Activated CD8-positive, alpha-beta memory T cell treated with anti-CD3 and anti-CD28 coated beads, Interleukin-2, amount 10 ng/mL, durations not matched to agents 7 days and 5 days (primary cell): Measurements from ENCODE around the gene SLC2A13. TPM values are rescaled to one million over a fixed set of nuclear protein-coding genes. Genes with fewer than 3 reads are reported as not detected.

Experiments used
- ATAC-seq: fragments of 150-1000 bp; cut with Tn5 transposase; one replicate; pipeline ENCODE4 v1.10.0; 2021; ENCODE audit warnings: moderate library complexity
- CTCF ChIA-PET: fragments of 350-600 bp; sonication (Branson Sonifier 250); formaldehyde crosslinking; loops from one replicate; lab custom pipeline; 2021; ENCODE audit warnings: antibody characterized with exemption; lab: Charles Lee
- DNase-seq: peaks from one replicate; pipeline ENCODE4 v3.0.0-alpha.2; 2020
- H3K27ac Mint-ChIP-seq: one replicate; pipeline ENCODE4 v1.8.0; 2021; ENCODE audit warnings: mild to moderate bottlenecking, mixed read lengths
- H3K27me3 Mint-ChIP-seq: one replicate; pipeline ENCODE4 v1.8.0; 2021; ENCODE audit warnings: mixed read lengths
- H3K36me3 Mint-ChIP-seq: one replicate; pipeline ENCODE4 v1.8.0; 2021; ENCODE audit warnings: mild to moderate bottlenecking, mixed read lengths
- H3K4me1 Mint-ChIP-seq: one replicate; pipeline ENCODE4 v1.8.0; 2021; ENCODE audit warnings: mixed read lengths
- H3K4me3 Mint-ChIP-seq: one replicate; pipeline ENCODE4 v1.8.0; 2021; ENCODE audit warnings: mild to moderate bottlenecking, moderate library complexity, mixed read lengths
- H3K9me3 Mint-ChIP-seq: one replicate; pipeline ENCODE4 v1.8.0; 2022; ENCODE audit warnings: low read depth, mixed read lengths
- total RNA-seq, 2 experiments: library from RNA; stranded (reverse); gene quantifications; one replicate each; pipeline ENCODE4 v1.2.3, GENCODE V29; 2021

SLC2A13 gene
- 1 to 10 TPM; 7.8 to 8.0 TPM for total RNA-seq

DNA sequence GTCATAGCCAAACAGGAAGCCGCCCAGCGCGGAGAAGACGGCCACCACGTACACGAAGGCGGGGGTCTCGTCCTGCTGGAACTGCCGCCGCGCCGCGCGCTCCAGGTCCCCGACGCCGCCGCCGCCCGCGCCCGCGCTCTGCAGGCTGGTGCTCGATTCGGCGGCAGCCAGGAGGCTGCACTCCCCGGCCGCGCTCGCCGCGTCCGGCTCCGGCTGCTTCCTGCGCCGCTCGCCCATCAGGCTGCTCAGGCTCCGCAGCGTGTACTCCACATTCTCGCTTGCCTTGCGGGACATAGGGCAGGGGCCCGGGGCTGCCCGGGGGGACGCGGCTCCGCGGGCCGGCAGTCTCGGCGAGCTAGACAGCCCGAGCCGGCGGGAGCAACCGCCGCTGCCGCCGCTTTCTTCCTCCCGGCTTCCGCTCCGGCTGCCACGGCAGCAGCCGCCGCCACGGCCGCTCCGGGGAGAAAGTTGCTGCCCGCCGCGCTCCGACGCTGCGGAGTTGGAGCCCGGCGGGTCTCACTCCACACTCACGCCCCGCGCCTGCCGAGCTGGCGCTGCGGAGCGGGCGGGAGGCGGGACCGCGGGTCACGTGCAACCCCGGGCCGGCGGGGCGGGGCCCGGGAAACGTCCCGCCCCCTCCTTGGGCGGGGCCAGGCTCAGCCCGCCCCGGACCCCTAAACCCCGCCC lies at the start of gene SLC2A13:
Gene SLC2A13, minus strand, starts transcription at position 567 of the 687 bp plus-strand sequence. Its CDS starts 273 bp downstream, at position 294.
- Mint-ChIP-seq H3K36me3 (no peaks in the 10 kb centered on the region), H3K27me3 (peaks cover 13% of the 10 kb centered on the region), H3K9me3 (no peaks in the 10 kb centered on the region), H3K27ac (peak within 1 kb of the TSS; percentile 41), H3K4me3 (peak within 1 kb of the TSS; percentile 76), H3K4me1 (peaks cover 35% of the 10 kb centered on the region)
- DNase-seq (peak; percentile 76), ATAC-seq (peak; percentile 85)
- CTCF ChIA-PET, result interaction anchor here (0.8 to 7.3 kb wide), 7 partner anchors 10 to 95 kb away, joined by 3 to 93 read pairs (median 4); no protein-coding TSS in a partner anchor

DNA sequence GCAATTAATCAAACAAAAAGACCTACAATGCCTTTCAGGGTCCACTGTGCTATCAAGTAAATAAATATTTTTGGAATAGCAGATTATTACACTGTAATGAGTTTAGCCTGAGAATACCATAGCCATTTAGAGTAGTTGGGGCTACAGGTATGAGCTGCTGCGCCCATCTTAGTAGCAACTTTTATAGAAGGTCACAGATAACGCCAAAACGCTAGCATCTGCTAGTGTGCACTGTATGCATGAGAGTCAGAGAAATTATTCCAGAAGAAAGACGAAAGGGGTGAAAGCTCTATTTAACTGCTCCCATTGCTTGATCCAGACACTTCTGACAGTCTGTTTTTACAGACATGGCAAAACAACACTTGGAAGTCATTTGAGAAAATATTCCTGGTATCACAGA lies 48.5 kb upstream of the SLC2A13 start:
- DNase-seq (no peak), ATAC-seq (no peak)
- peaks cover 9% of the 10 kb centered on the region for H3K4me1 Mint-ChIP-seq
- CTCF ChIA-PET, result interaction anchor here (1.3 kb wide), 1 partner anchor 9 kb away, joined by 3 read pairs; no protein-coding TSS in a partner anchor
- H3K27me3 Mint-ChIP-seq, result peaks cover 37% of the 10 kb centered on the region
- H3K27ac Mint-ChIP-seq, result no peak overlapping the region
- H3K36me3 Mint-ChIP-seq, result peaks cover 2% of the 10 kb centered on the region
- H3K4me3 Mint-ChIP-seq, result no peak overlapping the region
- no peaks in the 10 kb centered on the region for H3K9me3 Mint-ChIP-seq

DNA sequence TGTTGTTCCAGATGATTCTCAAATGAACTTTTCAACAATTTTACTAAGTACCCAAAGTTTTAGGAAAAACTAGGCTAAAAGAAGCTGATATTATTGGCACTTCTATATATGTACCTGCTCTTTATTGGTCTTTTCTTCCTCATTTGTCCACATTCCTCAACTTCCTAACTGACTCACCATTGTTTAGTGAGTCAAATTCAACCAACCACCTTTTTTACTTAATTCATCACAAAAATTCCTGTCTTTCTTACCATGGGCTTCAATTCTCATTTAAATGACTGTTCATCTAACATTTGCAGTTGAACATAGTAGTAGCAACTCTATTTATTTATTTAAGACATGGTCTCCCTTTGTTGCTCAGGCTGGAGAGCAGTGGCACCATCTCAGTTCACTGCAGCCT lies 47.6 kb upstream of the SLC2A13 start:
- ATAC-seq, result no peak
- CTCF ChIA-PET, result interaction anchor here (0.6 to 1.3 kb wide), 5 partner anchors 10 to 769 kb away, joined by 3 read pairs; partner anchors contain the start of gene LRRK2
- peaks cover 2% of the 10 kb centered on the region for H3K4me1 Mint-ChIP-seq

DNA sequence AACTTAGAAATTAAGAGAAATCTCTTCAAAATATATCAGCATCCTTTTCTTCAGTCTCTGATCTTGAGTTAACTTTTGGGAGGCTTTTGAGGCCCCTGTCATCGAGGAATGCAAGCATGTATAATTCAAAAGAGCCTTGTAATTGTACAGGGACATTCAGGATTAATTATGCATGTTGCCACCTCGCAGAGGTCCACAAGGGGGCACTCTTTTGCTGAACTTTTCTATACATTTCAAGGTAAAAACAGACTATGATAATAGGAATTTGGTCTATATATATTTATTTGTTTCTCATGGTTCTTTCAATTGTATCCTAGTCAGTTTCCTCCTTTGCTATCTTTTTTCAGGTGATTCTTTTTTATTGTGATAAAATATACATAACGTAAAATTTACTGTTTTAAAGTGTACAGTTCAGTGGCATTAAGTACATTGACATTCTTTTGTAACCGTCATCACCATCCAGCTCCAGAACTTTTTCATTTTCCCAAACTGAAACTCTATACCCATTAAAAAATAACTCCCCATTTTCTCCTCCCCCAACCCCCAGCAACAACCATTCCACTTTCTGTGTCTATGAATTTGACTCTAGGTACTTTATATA lies 47.0 kb upstream of the SLC2A13 start:
- no peak overlapping the region for H3K27ac Mint-ChIP-seq
- H3K36me3 Mint-ChIP-seq, result no peaks in the 10 kb centered on the region
- H3K9me3 Mint-ChIP-seq, result no peaks in the 10 kb centered on the region
- CTCF ChIA-PET, result interaction anchor here (1.0 to 1.2 kb wide), 3 partner anchors 38 to 72 kb away, joined by 3 read pairs; partner anchors contain the start of gene LRRK2
- no peak overlapping the region for H3K4me3 Mint-ChIP-seq
- DNase-seq (peak; percentile 64), ATAC-seq (no peak)
- peaks cover 36% of the 10 kb centered on the region for H3K27me3 Mint-ChIP-seq
- H3K4me1 Mint-ChIP-seq, result no peaks in the 10 kb centered on the region

More for the DNA sequence above, 47.6 kb upstream of the SLC2A13 start:
- Mint-ChIP-seq H3K9me3 (no peaks in the 10 kb centered on the region), H3K36me3 (peaks cover under 1% of the 10 kb centered on the region), H3K27ac (no peak overlapping the region), H3K4me3 (no peak overlapping the region), H3K27me3 (peaks cover 38% of the 10 kb centered on the region)
- no peak for DNase-seq

DNA sequence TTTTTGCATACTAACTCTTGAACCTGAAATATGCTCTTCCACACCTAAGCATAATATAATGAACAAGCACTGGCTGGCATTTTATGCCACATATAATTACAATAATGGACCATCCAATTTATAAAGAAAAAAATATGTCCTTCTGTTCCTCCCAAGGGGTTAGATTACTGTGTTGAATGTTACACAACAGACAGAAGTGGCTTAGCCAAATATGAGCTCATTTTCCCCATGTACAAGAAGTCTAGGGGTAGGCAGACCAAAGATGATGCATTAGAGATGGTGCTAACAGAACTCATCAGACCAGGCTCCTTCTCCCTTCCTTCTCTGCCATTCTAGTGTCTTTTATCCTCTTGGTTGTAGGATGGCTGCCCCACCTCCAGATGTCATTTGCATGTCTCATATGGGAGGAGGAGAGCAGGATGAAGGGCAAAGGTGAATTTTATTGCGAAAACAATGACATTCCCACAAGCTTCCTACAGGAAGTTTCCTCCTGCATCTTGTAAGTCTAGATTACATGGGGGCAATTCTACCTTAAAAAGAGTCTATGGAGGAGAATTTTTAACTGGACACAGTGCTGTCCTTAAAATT lies 43.9 kb upstream of the SLC2A13 start:
- ATAC-seq (no peak), DNase-seq (no peak)
- H3K9me3 Mint-ChIP-seq, result no peaks in the 10 kb centered on the region
- no peaks in the 10 kb centered on the region for H3K4me1 Mint-ChIP-seq
- no peaks in the 10 kb centered on the region for H3K36me3 Mint-ChIP-seq
- no peak overlapping the region for H3K27ac Mint-ChIP-seq
- no peak overlapping the region for H3K4me3 Mint-ChIP-seq
- CTCF ChIA-PET, result no interaction called here
- peaks cover 28% of the 10 kb centered on the region for H3K27me3 Mint-ChIP-seq

DNA sequence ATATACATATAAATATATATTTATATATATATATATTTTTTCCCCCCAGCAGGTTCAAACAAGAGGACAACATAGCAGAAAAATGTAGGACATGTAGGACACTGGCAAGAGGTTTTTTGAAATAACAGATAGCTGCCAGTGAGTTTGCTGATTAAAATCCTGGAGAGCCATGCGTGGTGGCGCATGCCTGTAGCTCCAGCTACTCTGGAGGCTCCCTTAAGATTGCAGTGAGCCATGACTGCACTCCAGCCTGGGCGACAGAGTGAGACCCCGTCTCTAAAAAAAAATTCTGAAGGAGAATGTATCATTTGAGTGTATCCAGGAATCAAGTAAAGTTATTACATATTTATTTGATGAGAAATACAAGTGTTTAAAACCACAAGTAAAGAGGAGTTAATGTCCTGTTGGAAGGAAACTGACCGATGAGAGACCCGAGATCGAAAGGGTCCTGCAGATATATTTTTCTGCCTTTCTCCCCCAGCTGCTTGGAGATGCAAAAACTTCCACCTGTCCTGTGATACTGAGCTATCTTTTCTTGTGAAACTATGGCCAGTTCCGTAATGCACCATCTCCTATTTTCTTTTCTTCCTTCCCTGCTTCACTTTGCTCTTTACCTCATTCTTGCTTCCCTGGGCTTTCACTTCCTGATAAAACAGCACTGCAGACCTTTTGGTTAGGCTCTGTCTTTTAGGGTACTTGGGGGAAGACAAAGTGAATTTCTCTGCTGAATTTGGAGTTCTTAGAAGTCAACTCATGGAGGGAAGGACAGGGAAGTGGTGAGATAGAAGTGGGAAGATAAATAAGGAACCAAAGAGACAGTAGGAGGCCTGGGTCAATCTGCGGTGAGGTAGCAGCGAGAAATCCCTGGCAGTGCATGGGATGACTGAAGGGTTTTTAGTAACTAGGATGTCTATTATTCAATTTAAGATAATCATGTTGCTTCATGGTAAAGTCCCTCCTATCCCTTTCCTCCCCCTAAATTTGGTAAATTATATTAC lies 41.2 kb upstream of the SLC2A13 start:
- ATAC-seq, result peak; percentile 16

DNA sequence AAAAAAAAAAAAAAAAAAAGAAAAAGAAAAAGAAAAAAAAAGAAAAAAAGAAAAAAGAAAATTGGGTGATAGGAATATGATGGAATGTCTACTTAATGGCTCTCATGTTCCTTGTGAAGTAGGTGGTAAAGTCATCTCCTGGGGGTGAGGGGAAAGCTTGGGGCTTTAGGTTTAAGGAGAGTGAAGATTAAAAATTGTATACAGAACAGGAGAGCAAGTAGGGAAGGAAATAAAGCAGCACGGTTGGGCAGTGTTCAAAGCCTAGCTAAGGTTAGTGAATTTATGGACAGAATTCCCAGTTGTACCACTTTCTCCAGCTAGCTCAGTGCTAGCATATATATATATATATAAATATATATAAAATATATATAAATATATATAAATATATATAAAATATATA lies 40.0 kb upstream of the SLC2A13 start:
- ATAC-seq, result no peak
- CTCF ChIA-PET, result interaction anchor here (0.6 kb wide), 1 partner anchor 228 kb away, joined by 4 read pairs; no protein-coding TSS in a partner anchor
- H3K4me1 Mint-ChIP-seq, result no peaks in the 10 kb centered on the region

More for the DNA sequence above, 41.2 kb upstream of the SLC2A13 start:
- no peaks in the 10 kb centered on the region for H3K36me3 Mint-ChIP-seq
- H3K4me3 Mint-ChIP-seq, result no peak overlapping the region
- no peak for DNase-seq
- H3K9me3 Mint-ChIP-seq, result no peaks in the 10 kb centered on the region
- H3K27ac Mint-ChIP-seq, result no peak overlapping the region
- H3K27me3 Mint-ChIP-seq, result peaks cover 26% of the 10 kb centered on the region
- no peaks in the 10 kb centered on the region for H3K4me1 Mint-ChIP-seq
- CTCF ChIA-PET, result no interaction called here

DNA sequence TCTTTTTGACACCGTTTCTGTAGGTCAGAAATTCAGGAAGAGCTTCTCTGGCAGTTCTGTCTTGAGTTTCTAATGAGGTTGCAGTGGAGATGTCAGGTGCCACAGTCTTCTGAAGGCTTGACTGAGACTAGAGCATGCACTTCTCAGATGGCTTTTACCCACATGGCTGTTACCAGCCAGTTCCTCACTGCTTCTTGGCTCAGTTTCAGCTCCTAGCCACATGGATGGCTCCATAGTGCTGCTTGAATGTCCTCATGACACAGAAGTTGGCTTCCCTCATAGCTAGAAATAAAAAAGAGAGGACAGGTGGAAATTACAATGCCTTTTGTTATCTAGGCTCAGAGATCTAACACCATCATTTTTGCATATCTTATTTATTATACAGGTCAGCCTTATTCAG lies 38.1 kb upstream of the SLC2A13 start:
- Mint-ChIP-seq H3K9me3 (no peaks in the 10 kb centered on the region), H3K4me3 (no peak overlapping the region), H3K36me3 (no peaks in the 10 kb centered on the region), H3K27ac (no peak overlapping the region), H3K27me3 (peaks cover 16% of the 10 kb centered on the region), H3K4me1 (no peaks in the 10 kb centered on the region)
- DNase-seq (no peak), ATAC-seq (no peak)
- CTCF ChIA-PET, result interaction anchor here (1.2 to 1.6 kb wide), 2 partner anchors 37 to 151 kb away, joined by 3 to 4 read pairs; no protein-coding TSS in a partner anchor

More for the DNA sequence above, 40.0 kb upstream of the SLC2A13 start:
- peaks cover 25% of the 10 kb centered on the region for H3K27me3 Mint-ChIP-seq
- no peak for DNase-seq
- no peaks in the 10 kb centered on the region for H3K9me3 Mint-ChIP-seq
- no peaks in the 10 kb centered on the region for H3K36me3 Mint-ChIP-seq
- no peak overlapping the region for H3K4me3 Mint-ChIP-seq
- H3K27ac Mint-ChIP-seq, result no peak overlapping the region

DNA sequence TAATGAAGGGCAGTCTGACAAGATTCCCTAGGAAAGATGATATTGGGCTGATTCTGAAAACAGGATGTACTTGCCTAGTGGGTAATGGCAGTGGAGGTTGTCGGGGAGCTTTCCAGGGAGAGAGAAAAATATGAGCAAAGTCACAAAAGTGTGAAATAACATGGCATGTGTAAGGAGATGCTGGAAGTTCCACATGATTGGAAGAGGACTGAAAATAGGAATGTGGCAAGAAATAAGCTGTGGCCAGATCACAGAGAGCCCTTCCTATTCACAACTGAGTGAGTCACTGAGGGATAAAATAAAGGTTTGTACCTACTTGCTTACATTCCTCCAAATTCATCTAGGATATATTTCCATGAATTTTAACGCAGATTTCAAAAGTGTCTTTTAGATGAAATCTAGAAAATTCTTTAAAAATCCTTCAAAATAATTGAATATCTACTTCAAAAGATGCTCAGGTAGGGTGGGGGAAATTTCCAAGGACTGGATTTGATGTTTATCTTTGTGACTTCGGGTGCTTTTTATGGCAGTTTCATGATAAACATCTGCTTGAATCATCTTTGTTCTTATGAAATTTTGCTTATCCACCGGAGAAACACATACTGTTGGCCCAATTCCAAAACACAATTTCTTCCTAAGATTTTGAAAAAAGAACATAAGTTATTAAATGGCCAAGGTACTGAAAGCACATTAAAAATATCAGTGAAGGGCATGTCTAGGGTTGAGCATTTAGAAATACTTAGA lies 36.3 kb upstream of the SLC2A13 start:
- Mint-ChIP-seq H3K4me1 (peaks cover 5% of the 10 kb centered on the region), H3K36me3 (peaks cover 6% of the 10 kb centered on the region), H3K27me3 (peaks cover 14% of the 10 kb centered on the region), H3K4me3 (no peak overlapping the region), H3K27ac (no peak overlapping the region), H3K9me3 (no peaks in the 10 kb centered on the region)
- ATAC-seq (no peak), DNase-seq (no peak)
- CTCF ChIA-PET, result no interaction called here

DNA sequence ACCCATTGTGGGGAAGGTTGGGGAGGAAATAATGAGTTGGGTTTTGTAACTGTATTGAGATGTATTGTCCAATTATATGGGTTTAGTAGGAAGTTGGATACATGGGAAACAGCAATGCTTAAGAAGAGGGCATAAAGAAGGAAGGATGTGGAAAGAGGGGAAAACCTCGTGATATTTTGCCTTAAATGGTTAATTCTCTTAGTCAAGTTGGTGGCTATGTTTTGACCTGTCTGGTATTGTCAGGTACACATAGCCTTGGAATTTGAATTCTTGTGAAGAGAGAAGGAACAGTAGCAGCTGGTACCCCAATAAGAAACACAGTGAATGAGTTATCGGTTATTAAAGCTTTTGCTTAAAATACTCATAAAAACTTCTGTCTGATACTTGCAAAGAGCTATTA lies 32.6 kb upstream of the SLC2A13 start:
- Mint-ChIP-seq H3K27me3 (peaks cover 9% of the 10 kb centered on the region), H3K27ac (no peak overlapping the region), H3K4me1 (peaks cover 12% of the 10 kb centered on the region), H3K36me3 (peaks cover 6% of the 10 kb centered on the region), H3K9me3 (no peaks in the 10 kb centered on the region), H3K4me3 (no peak overlapping the region)
- CTCF ChIA-PET, result no interaction called here
- no peak for DNase-seq
- ATAC-seq, result no peak

DNA sequence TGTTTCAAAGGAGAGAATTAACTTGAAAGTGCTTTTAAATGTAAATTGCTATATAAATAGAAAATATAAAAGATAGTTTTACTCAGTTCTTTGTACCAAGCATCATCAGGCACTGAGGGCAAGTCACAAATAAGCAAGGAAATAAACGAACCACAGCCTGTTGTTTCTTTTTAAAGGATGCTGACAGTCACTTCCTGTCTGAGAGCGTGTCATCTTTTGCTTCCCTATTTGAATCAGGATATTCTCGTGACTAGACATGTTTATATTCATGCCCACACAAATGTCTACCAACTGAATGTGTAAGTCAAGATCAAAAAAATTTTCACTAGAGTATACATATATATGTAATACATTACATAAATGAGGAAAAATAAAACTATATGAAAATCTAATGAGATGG lies 31.4 kb upstream of the SLC2A13 start:
- H3K9me3 Mint-ChIP-seq, result no peaks in the 10 kb centered on the region
- H3K4me1 Mint-ChIP-seq, result peaks cover 12% of the 10 kb centered on the region
- no peak for DNase-seq
- H3K27me3 Mint-ChIP-seq, result peaks cover 4% of the 10 kb centered on the region
- peaks cover 6% of the 10 kb centered on the region for H3K36me3 Mint-ChIP-seq
- ATAC-seq, result peak; percentile 82
- CTCF ChIA-PET, result no interaction called here
- no peak overlapping the region for H3K4me3 Mint-ChIP-seq
- H3K27ac Mint-ChIP-seq, result no peak overlapping the region

DNA sequence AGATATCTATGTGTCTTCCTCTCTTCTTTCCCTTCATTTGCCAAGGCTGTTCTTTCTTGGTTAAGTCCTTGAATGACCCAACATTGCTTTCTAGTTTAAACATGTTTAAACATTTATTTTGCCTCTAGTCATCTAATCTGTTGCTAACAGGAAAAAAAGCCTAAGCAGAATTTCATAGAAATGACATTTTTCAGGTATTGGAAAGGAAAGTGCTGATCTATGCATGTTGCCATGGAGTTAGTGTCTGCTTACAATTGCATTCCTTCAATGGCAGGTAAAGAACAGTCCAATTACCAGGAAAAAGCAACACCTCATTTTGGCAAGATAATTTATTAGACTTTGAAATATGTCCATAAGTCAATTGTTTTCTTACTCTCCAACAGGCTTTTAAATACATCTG lies 21.5 kb upstream of the SLC2A13 start:
- H3K9me3 Mint-ChIP-seq, result no peaks in the 10 kb centered on the region
- no peaks in the 10 kb centered on the region for H3K36me3 Mint-ChIP-seq
- ATAC-seq (no peak), DNase-seq (no peak)
- CTCF ChIA-PET, result no interaction called here
- H3K27ac Mint-ChIP-seq, result no peak overlapping the region
- H3K4me1 Mint-ChIP-seq, result no peaks in the 10 kb centered on the region
- no peaks in the 10 kb centered on the region for H3K27me3 Mint-ChIP-seq
- no peak overlapping the region for H3K4me3 Mint-ChIP-seq
